ENCODE measurements around the gene ZNF576. TPM values are rescaled to one million over a fixed set of nuclear protein-coding genes. Genes with fewer than 3 reads are reported as not detected.
"Not testable (repeated sequence)": the region's sequence is repeated elsewhere in the genome, so short reads cannot be mapped to it uniquely, and the experiment has no call there.

The ZNF576 gene, protein sequence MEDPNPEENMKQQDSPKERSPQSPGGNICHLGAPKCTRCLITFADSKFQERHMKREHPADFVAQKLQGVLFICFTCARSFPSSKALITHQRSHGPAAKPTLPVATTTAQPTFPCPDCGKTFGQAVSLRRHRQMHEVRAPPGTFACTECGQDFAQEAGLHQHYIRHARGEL
- total RNA-seq: 10 to 100 TPM; 10.3 to 16.2 (median 15.9) TPM
- polyA plus RNA-seq: 10 to 100 TPM; 14.6 to 22.7 (median 22.4) TPM
- long read RNA-seq, donor 1, partial matches to known transcripts: 2 of 5 reads
- long read RNA-seq, donor 1, other reads (novel, unspliced or antisense): 0 of 5 reads
- long read RNA-seq, donor 2, partial matches to known transcripts: 2 of 9 reads
- long read RNA-seq, donor 2, other reads (novel, unspliced or antisense): 0 of 9 reads

DNA sequence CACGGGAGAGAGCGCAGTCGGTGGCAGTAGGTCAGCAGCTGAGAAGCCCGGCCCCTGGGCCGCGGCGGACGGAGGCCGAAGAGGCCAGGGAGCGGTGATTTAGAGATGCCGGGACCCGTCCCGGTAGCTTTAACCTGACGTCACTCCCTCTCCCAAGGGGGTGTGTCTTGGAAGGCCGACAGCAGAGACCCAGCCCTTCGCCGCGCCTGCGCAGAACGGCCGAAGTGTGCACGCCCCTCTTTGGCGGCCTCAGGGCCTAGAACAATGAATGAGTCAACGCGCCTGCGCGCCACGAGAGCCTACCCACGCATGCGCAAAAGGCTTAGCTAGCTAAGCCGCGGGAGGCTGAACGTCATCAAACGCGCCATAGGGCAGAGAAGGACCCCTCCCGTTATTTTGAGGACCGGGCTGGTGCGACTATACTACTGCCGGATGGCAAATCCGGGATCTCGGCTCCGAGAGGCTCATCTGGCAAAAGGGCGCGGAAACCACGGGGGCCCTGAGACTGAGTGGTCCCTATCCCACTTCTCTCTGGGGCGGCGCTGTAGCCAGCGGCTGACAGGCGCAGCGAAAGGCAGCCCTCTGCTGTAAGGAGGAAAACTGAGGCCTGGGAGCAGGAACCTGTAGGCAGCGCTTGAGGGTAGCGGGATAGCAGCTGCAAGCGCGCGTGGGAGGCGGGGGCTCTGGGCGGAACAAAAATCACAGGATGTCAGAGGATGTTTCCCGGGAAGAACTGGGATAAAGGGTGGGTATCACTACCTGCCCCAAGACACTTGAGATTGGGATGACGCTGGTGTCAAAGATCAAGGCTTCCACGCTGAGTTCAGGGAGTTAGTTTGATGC lies at the start of gene ZNF576, which contains the start of gene IRGQ:
Gene ZNF576 (plus strand): TSS at position 597 of the 843 bp plus-strand sequence. CDS start 514 bp downstream, outside the sequence.
Gene IRGQ (minus strand): TSS at position 136 of the 843 bp plus-strand sequence. CDS start 796 bp downstream, outside the sequence.
- Histone ChIP-seq H3K36me3 (ENCODE audit: insufficient read depth in 1 of 2, low read depth in 1 of 2) (peaks cover 0 to 63% of the 10 kb centered on the region in 2 donors), H3K4me3 (peak within 1 kb of the TSS; percentile 89), H3K4me1 (peaks cover 26% of the 10 kb centered on the region), H3K9me3 (no peaks in the 10 kb centered on the region), H3K27me3 (ENCODE audit: insufficient read depth in 3 of 3, low read length in 2 of 3) (no peaks in the 10 kb centered on the region), H3K27ac (peak within 1 kb of the TSS; percentile 99)
- 0% methylated on average over 57 to 60 of the region's 60 CpGs for WGBS, 3 donors
- peak; percentile 93 to 94 (median 94) for ATAC-seq
- DNase-seq: peak; percentile 100
- TF ChIP-seq, protein P1, sequence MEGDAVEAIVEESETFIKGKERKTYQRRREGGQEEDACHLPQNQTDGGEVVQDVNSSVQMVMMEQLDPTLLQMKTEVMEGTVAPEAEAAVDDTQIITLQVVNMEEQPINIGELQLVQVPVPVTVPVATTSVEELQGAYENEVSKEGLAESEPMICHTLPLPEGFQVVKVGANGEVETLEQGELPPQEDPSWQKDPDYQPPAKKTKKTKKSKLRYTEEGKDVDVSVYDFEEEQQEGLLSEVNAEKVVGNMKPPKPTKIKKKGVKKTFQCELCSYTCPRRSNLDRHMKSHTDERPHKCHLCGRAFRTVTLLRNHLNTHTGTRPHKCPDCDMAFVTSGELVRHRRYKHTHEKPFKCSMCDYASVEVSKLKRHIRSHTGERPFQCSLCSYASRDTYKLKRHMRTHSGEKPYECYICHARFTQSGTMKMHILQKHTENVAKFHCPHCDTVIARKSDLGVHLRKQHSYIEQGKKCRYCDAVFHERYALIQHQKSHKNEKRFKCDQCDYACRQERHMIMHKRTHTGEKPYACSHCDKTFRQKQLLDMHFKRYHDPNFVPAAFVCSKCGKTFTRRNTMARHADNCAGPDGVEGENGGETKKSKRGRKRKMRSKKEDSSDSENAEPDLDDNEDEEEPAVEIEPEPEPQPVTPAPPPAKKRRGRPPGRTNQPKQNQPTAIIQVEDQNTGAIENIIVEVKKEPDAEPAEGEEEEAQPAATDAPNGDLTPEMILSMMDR (IDR thresholded peaks at IDR 0.05): no peak
- intact Hi-C loops (cut with DNase I): loop anchor here (2.0 to 10.0 kb wide), 3 partner anchors 19 to 64 kb away; partner anchors contain the start of gene ZNF575 (in 2 of the 2)

DNA sequence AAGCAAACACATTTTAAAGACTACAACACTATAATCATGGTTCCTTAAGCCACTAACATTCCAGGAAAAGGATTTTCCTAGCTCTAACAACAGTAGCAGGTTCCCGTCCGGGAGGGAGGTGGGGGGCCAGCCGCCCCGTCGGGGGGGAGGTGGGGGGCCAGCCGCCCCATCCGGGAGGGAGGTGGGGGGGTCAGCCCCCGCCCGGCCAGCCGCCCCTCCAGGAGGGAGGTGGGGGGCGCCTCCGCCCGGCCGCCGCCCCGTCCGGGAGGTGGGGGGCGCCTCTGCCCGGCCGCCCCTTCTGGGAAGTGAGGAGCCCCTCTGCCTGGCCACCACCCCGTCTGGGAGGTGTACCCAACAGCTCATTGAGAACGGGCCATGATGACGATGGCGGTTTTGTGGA lies 48.5 kb upstream of the ZNF576 start:
- H3K9me3 ChIP-seq; H3K27me3 ChIP-seq (ENCODE audit: insufficient read depth in 3 of 3, low read length in 2 of 3); H3K27ac ChIP-seq; H3K4me1 ChIP-seq; H3K4me3 ChIP-seq; intact Hi-C loops (cut with DNase I); DNase-seq; ATAC-seq: not testable (repeated sequence)
- WGBS, 3 donors: 67 to 94% (median 85%) methylated on average over 3 to 19 of the region's 24 CpGs
- H3K36me3 ChIP-seq (ENCODE audit: insufficient read depth in 1 of 2, low read depth in 1 of 2): peaks cover 3 to 71% of the 10 kb centered on the region in 2 donors

DNA sequence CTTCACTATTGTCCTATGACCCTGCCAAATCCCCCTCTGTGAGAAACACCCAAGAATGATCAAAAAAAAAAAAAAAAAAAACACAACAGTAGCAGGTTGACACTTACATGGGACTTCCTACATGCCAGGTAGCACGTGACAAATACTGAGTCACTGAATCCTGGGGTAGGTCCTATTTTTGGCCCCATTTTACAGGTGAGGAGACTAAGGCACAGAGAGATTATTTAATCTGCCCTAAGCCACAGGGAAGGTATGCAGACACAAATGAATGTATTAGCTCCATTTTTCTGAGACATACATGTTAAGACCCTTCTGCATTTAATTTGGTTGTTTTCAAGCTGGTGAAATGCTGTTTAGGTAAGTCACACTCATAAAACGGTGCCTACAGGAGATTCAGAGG lies 47.7 kb upstream of the ZNF576 start:
- Histone ChIP-seq H3K9me3 (no peaks in the 10 kb centered on the region), H3K36me3 (ENCODE audit: insufficient read depth in 1 of 2, low read depth in 1 of 2) (peaks cover 3 to 73% of the 10 kb centered on the region in 2 donors), H3K27ac (no peak overlapping the region), H3K4me1 (no peaks in the 10 kb centered on the region), H3K27me3 (ENCODE audit: insufficient read depth in 3 of 3, low read length in 2 of 3) (no peaks in the 10 kb centered on the region), H3K4me3 (no peak overlapping the region)
- 88 to 93% (median 90%) methylated on average over 2 of the region's 2 CpGs for WGBS, 3 donors
- TF ChIP-seq, protein P1 (IDR thresholded peaks at IDR 0.05): no peak
- no peak for ATAC-seq
- no peak for DNase-seq
- intact Hi-C loops (cut with DNase I): no loop called here

DNA sequence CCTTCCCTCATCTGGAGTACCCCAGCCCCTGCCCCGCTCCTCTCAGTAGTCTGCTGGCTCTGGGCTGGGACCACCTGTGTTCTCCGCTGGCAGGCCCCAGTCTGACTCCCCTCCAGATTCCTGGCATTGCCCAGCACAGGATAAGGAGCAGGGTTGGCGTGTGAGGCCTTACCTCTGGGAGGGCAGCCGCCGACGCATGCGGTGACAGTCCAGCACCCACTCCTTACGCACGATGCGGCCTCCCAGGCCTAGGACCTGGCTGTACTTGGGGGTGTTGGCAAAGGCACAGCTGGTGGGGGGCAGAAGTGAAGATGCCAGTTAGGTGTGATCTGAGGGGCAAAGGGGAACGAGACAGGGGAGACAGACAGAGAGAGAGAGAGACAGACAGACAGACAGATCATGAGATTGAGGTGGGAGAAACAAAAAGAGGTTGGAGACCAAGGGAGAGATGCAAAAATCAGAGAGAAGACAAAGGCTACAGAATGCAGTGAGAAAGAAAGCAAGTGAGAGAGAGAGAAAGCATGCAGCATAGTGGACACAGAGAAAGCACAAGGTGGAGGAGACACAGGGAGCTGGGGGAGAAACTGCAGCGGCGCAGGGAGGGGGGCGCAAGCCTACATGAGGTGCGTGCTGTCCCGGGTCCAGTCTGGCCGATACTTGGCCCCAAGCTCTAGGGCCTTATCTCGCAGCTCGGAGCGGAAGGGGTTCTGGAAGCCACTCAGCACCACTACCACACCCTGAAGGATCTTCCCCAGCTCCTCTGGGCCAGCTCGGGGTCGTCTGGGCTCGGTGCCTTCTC lies 44.8 kb upstream of the ZNF576 start:
- Histone ChIP-seq H3K9me3 (no peaks in the 10 kb centered on the region), H3K36me3 (ENCODE audit: insufficient read depth in 1 of 2, low read depth in 1 of 2) (peaks cover 6 to 73% of the 10 kb centered on the region in 2 donors), H3K4me1 (no peaks in the 10 kb centered on the region), H3K27ac (no peak overlapping the region), H3K4me3 (no peak overlapping the region), H3K27me3 (ENCODE audit: insufficient read depth in 3 of 3, low read length in 2 of 3) (no peaks in the 10 kb centered on the region)
- ATAC-seq: no peak
- intact Hi-C loops (cut with DNase I): loop anchor here in 1 of 2 donors (5.0 kb wide), 1 partner anchor 101 kb away; no protein-coding TSS in a partner anchor
- TF ChIP-seq, protein P1 (IDR thresholded peaks at IDR 0.05): no peak
- DNase-seq: no peak
- 93 to 95% (median 93%) methylated on average over 23 of the region's 23 CpGs for WGBS, 3 donors

Data from psoas muscle (tissue), 8 donors.